ENCODE results near the gene ABLIM2. TPM values are rescaled to one million over a fixed set of nuclear protein-coding genes. Genes with fewer than 3 reads are reported as not detected.
A peak's percentile ranks its signal among the peaks of the same experiment; 100 is the strongest.

ABLIM2 gene
- total RNA-seq, 1 donor from 2014 or later: 3.5 TPM

- Mint-ChIP-seq H3K4me3 (no peak overlapping the region), H3K27me3 (ENCODE audit: low read depth) (no peaks in the 10 kb centered on the region), H3K9me3 (no peaks in the 10 kb centered on the region), H3K36me3 (no peaks in the 10 kb centered on the region), H3K4me1 (peaks cover 25% of the 10 kb centered on the region), H3K27ac (peak overlapping the region; percentile 15)
- DNase-seq (ENCODE audit: low spot score in 2 of 2, unreplicated experiment in 2 of 2): no peak
- no peak for TF ChIP-seq CTCF (IDR thresholded peaks at IDR 0.05; ENCODE audit: unreplicated experiment)
Observed at GRCh38 chr4:8008391-8008790, 150.2 kb downstream of the ABLIM2 start.

- TF ChIP-seq CTCF (IDR thresholded peaks at IDR 0.05; ENCODE audit: unreplicated experiment): no peak
- no peak for DNase-seq (ENCODE audit: low spot score in 2 of 2, unreplicated experiment in 2 of 2)
- Mint-ChIP-seq H3K4me3 (no peak overlapping the region), H3K9me3 (no peaks in the 10 kb centered on the region), H3K27me3 (ENCODE audit: low read depth) (no peaks in the 10 kb centered on the region), H3K27ac (no peak overlapping the region), H3K36me3 (no peaks in the 10 kb centered on the region), H3K4me1 (peaks cover 29% of the 10 kb centered on the region)
Observed at GRCh38 chr4:8007581-8007980, 151.0 kb downstream of the ABLIM2 start.

GRCh38 chr4:8006471-8006870 is 152.1 kb downstream of the ABLIM2 start:
- Mint-ChIP-seq H3K36me3 (no peaks in the 10 kb centered on the region), H3K9me3 (no peaks in the 10 kb centered on the region), H3K4me3 (no peak overlapping the region), H3K27me3 (ENCODE audit: low read depth) (no peaks in the 10 kb centered on the region), H3K27ac (no peak overlapping the region), H3K4me1 (peaks cover 35% of the 10 kb centered on the region)
- no peak for TF ChIP-seq CTCF (IDR thresholded peaks at IDR 0.05; ENCODE audit: unreplicated experiment)
- no peak for DNase-seq (ENCODE audit: low spot score in 2 of 2, unreplicated experiment in 2 of 2)

GRCh38 chr4:8005814-8006215 is 152.8 kb downstream of the ABLIM2 start:
- no peaks in the 10 kb centered on the region for H3K27me3 Mint-ChIP-seq (ENCODE audit: low read depth)
- DNase-seq (ENCODE audit: low spot score in 2 of 2, unreplicated experiment in 2 of 2): no peak
- H3K4me3 Mint-ChIP-seq: no peak overlapping the region
- no peak for TF ChIP-seq CTCF (IDR thresholded peaks at IDR 0.05; ENCODE audit: unreplicated experiment)
- no peaks in the 10 kb centered on the region for H3K36me3 Mint-ChIP-seq
- no peaks in the 10 kb centered on the region for H3K9me3 Mint-ChIP-seq
- peaks cover 29% of the 10 kb centered on the region for H3K4me1 Mint-ChIP-seq
- H3K27ac Mint-ChIP-seq: no peak overlapping the region

GRCh38 chr4:8005033-8005808 is 153.4 kb downstream of the ABLIM2 start:
- peaks cover 23% of the 10 kb centered on the region for H3K4me1 Mint-ChIP-seq
- no peaks in the 10 kb centered on the region for H3K9me3 Mint-ChIP-seq
- no peaks in the 10 kb centered on the region for H3K27me3 Mint-ChIP-seq (ENCODE audit: low read depth)
- no peaks in the 10 kb centered on the region for H3K36me3 Mint-ChIP-seq
- H3K27ac Mint-ChIP-seq: no peak overlapping the region
- no peak for TF ChIP-seq CTCF (IDR thresholded peaks at IDR 0.05; ENCODE audit: unreplicated experiment)
- H3K4me3 Mint-ChIP-seq: no peak overlapping the region
- DNase-seq (ENCODE audit: low spot score in 2 of 2, unreplicated experiment in 2 of 2): no peak

Data from mesothelial cell of epicardium (in vitro differentiated cells).